SK-N-SH (cell line): ENCODE data around the gene EIF4G2. TPM values are rescaled to one million over a fixed set of nuclear protein-coding genes. Genes with fewer than 3 reads are reported as not detected.

Experiments used
- CTCF ChIA-PET: fragments of 300-600, 350-600 bp; formaldehyde crosslinking; extraction: SDS; loops from one replicate; lab custom pipeline; 2021; lab: Yijun Ruan, JAX
- POLR2A ChIA-PET: fragments of 350-600 bp; sonication (Branson Sonifier 250); formaldehyde crosslinking; extraction: SDS; loops from one replicate; lab custom pipeline; 2020; ENCODE audit warnings: antibody characterized with exemption, inconsistent platforms; lab: Yijun Ruan, JAX
- DNase-seq: peaks from one replicate; pipeline ENCODE4 v3.0.0; 2012
- H2AFZ ChIP-seq: fragments of 200-600 bp; sonication (generic); 2 replicates; pipeline ENCODE4 v1.8.1; 2016; ENCODE audit warnings: antibody characterized with exemption, mild to moderate bottlenecking, low read depth
- H3F3A ChIP-seq: fragments of 200-600 bp; sonication (generic); replicated peaks from 2 replicates; pipeline ENCODE3; 2016; ENCODE audit warnings: antibody characterized with exemption, mild to moderate bottlenecking; ENCODE audit not compliant: insufficient read depth
- H3K27ac ChIP-seq, 2 experiments: fragments of 200-500 bp in 1 of 2; fragments of 200-600 bp in 1 of 2; sonication (Bioruptor generic) in 1 of 2; sonication (generic), shearing (Covaris generic) in 1 of 2; 2 replicates each; pipeline versions ENCODE4 v1.5.1 to v1.6.1; 2014 to 2016; ENCODE audit warnings: low read depth in 2 of 2, inconsistent platforms in 1 of 2, low read length in 1 of 2, mild to moderate bottlenecking in 1 of 2, mixed read lengths in 1 of 2
- H3K27me3 ChIP-seq: fragments of 200-600 bp; sonication (generic), shearing (Covaris generic); 2 replicates; pipeline ENCODE4 v1.6.1; 2016; ENCODE audit warnings: mixed run types; ENCODE audit not compliant: insufficient read depth
- H3K36me3 ChIP-seq, 2 experiments: fragments of 200-500 bp in 1 of 2; fragments of 200-600 bp in 1 of 2; sonication (Bioruptor generic) in 1 of 2; sonication (generic) in 1 of 2; replicated peaks in 1 of 2; 2 replicates each; pipeline versions ENCODE3 to v1.5.1; 2014 to 2016; ENCODE audit warnings: low read length in 1 of 2, mild to moderate bottlenecking in 1 of 2; ENCODE audit not compliant: insufficient read depth in 2 of 2, control insufficient read depth in 1 of 2
- H3K4me1 ChIP-seq, 2 experiments: fragments of 200-500 bp in 1 of 2; fragments of 200-600 bp in 1 of 2; sonication (Bioruptor generic) in 1 of 2; sonication (generic), shearing (Covaris generic) in 1 of 2; 2 replicates each; pipeline versions ENCODE4 v1.5.1 to v1.6.1; 2014 to 2016; ENCODE audit warnings: low read depth in 1 of 2, low read length in 1 of 2, mixed run types in 1 of 2; ENCODE audit not compliant: insufficient read depth in 2 of 2, control insufficient read depth in 1 of 2
- H3K4me2 ChIP-seq: fragments of 200-600 bp; sonication (generic), shearing (Covaris generic); 2 replicates; pipeline ENCODE4 v1.6.1; 2017; ENCODE audit warnings: mixed run types
- H3K4me3 ChIP-seq, 2 experiments: fragments of 200-500 bp in 1 of 2; fragments of 200-600 bp in 1 of 2; sonication (Bioruptor generic) in 1 of 2; sonication (generic), shearing (Covaris generic) in 1 of 2; 2 replicates each; pipeline versions ENCODE4 v1.5.1 to v1.8.1; 2014 to 2016; ENCODE audit warnings: low read depth in 2 of 2, inconsistent platforms in 1 of 2, low read length in 1 of 2, mild to moderate bottlenecking in 1 of 2, mixed read lengths in 1 of 2, moderate library complexity in 1 of 2
- H3K79me2 ChIP-seq: fragments of 200-600 bp; sonication (generic); 2 replicates; pipeline ENCODE4 v1.8.1; 2017; ENCODE audit warnings: mild to moderate bottlenecking; ENCODE audit not compliant: insufficient read depth
- H3K9ac ChIP-seq: fragments of 200-600 bp; sonication (generic); 2 replicates; pipeline ENCODE4 v1.6.1; 2017; ENCODE audit warnings: mixed run types
- H3K9me2 ChIP-seq: fragments of 200-600 bp; sonication (generic); 2 replicates; pipeline ENCODE4 v1.6.1; 2017; ENCODE audit warnings: mixed run types
- H3K9me3 ChIP-seq: fragments of 200-600 bp; sonication (generic); 2 replicates; pipeline ENCODE4 v1.6.1; 2017; ENCODE audit warnings: mixed run types, mild to moderate bottlenecking, moderate library complexity
- H4K20me1 ChIP-seq: fragments of 200-600 bp; sonication (generic); 2 replicates; pipeline ENCODE4 v1.6.1; 2017; ENCODE audit warnings: mild to moderate bottlenecking, mixed run types; ENCODE audit not compliant: insufficient read depth
- CHD2 ChIP-seq: fragments of 150-350 bp; IDR thresholded peaks from 2 replicates; pipeline ENCODE4 v1.6.1; 2018; ENCODE audit warnings: low read length; ENCODE audit not compliant: partially characterized antibody
- ELF1 ChIP-seq: IDR thresholded peaks from 2 replicates; pipeline ENCODE4 v1.4.0; 2012
- EP300 ChIP-seq, 2 experiments: IDR thresholded peaks; 2 replicates each; pipeline versions ENCODE4 v1.4.0 to v1.6.1; 2012; ENCODE audit warnings: borderline replicate concordance in 1 of 2, low read depth in 1 of 2, low read length in 1 of 2
- EZH2phosphoT487 ChIP-seq: fragments of 200-600 bp; sonication (generic); IDR thresholded peaks from 2 replicates; pipeline ENCODE4 v1.6.1; 2017; ENCODE audit warnings: low read depth, mixed run types, mild to moderate bottlenecking, antibody characterized with exemption, moderate library complexity, borderline replicate concordance
- FOSL2 ChIP-seq: IDR thresholded peaks from 2 replicates; pipeline ENCODE4 v1.4.0; 2012; ENCODE audit warnings: low read depth, mild to moderate bottlenecking, moderate library complexity, borderline replicate concordance
- FOXJ3 ChIP-seq: sonication (generic); formaldehyde crosslinking; IDR thresholded peaks from 2 replicates; pipeline ENCODE4 v1.5.1; 2020; ENCODE audit warnings: mild to moderate bottlenecking, missing genetic modification reagents
- FOXM1 ChIP-seq: IDR thresholded peaks from 2 replicates; pipeline ENCODE4 v1.4.0; 2012; ENCODE audit warnings: low read depth, mild to moderate bottlenecking
- GABPA ChIP-seq: IDR thresholded peaks from 2 replicates; pipeline ENCODE4 v1.4.0; 2012; ENCODE audit warnings: low read depth, mild to moderate bottlenecking
- GATA2 ChIP-seq: sonication (generic); formaldehyde crosslinking; IDR thresholded peaks from 2 replicates; pipeline ENCODE4 v1.5.0; 2020; ENCODE audit warnings: mild to moderate bottlenecking, missing genetic modification reagents
- MEF2A ChIP-seq: IDR thresholded peaks from 2 replicates; pipeline ENCODE4 v1.4.0; 2012; ENCODE audit warnings: low read depth, borderline replicate concordance
- MXI1 ChIP-seq: IDR thresholded peaks from 2 replicates; pipeline ENCODE4 v1.6.1; 2012; ENCODE audit warnings: mild to moderate bottlenecking, low read depth, low read length, improper control_type of control experiment
- NFIC ChIP-seq: IDR thresholded peaks from 2 replicates; pipeline ENCODE4 v1.4.0; 2012; ENCODE audit warnings: borderline replicate concordance
- NRF1 ChIP-seq: IDR thresholded peaks from 2 replicates; pipeline ENCODE4 v1.6.1; 2012; ENCODE audit warnings: low read depth, mild to moderate bottlenecking, low read length
- POLR2AphosphoS5 ChIP-seq: IDR thresholded peaks from 2 replicates; pipeline ENCODE4 v1.6.1; 2012; ENCODE audit warnings: low read depth, low read length
- RAD21 ChIP-seq: IDR thresholded peaks from 2 replicates; pipeline ENCODE4 v1.6.1; 2012; ENCODE audit warnings: mild to moderate bottlenecking, low read length
- RFX5 ChIP-seq: IDR thresholded peaks from 2 replicates; pipeline ENCODE4 v1.6.1; 2012; ENCODE audit warnings: mild to moderate bottlenecking, improper control_type of control experiment, low read length
- RXRA ChIP-seq: IDR thresholded peaks from 2 replicates; pipeline ENCODE4 v1.4.0; 2012; ENCODE audit warnings: low read depth, mild to moderate bottlenecking, borderline replicate concordance
- SMC3 ChIP-seq: IDR thresholded peaks from 2 replicates; pipeline ENCODE4 v1.6.1; 2012; ENCODE audit warnings: low read depth, low read length, improper control_type of control experiment
- YY1 ChIP-seq: IDR thresholded peaks from 2 replicates; pipeline ENCODE4 v1.4.0; 2012; ENCODE audit warnings: low read depth, mild to moderate bottlenecking
- WGBS: methylation state at CpG from one replicate; pipeline ENCODE4 v1.1.6; 2017; ENCODE audit warnings: low lambda C conversion rate; 5-methylcytosine and 5-hydroxymethylcytosine counted together
- polyA plus RNA-seq, 3 experiments: library from polyadenylated mRNA; depleted of rRNA; stranded (reverse); fragments of >200 nt; gene quantifications; 2 replicates each; pipeline ENCODE4 v1.2.3, GENCODE V29; 2012
- TF ChIP-seq, protein P1 (sequence below): IDR thresholded peaks from 2 replicates; pipeline ENCODE4; 2012
- TF ChIP-seq, protein P2 (sequence below): fragments of 150-350 bp; IDR thresholded peaks from 2 replicates; pipeline ENCODE4 v1.6.1; 2016; ENCODE audit warnings: mild to moderate bottlenecking, low read depth, low read length
- TF ChIP-seq, protein P3 (sequence below): IDR thresholded peaks from 2 replicates; pipeline ENCODE4 v1.4.0; 2012; ENCODE audit warnings: low read depth, borderline replicate concordance
- TF ChIP-seq, protein P4 (sequence below): IDR thresholded peaks from 2 replicates; pipeline ENCODE4 v1.6.1; 2012; ENCODE audit warnings: mild to moderate bottlenecking, low read depth, low read length, moderate library complexity
- TF ChIP-seq, protein P5 (sequence below): fragments of 200-600 bp; sonication (generic); IDR thresholded peaks from 2 replicates; pipeline ENCODE4 v1.6.1; 2017; ENCODE audit warnings: antibody characterized with exemption, mild to moderate bottlenecking, moderate library complexity

Gene EIF4G2
- polyA plus RNA-seq, 1 of the 3 experiments (the other 2 are of a cell fraction) = 298 TPM

DNA sequence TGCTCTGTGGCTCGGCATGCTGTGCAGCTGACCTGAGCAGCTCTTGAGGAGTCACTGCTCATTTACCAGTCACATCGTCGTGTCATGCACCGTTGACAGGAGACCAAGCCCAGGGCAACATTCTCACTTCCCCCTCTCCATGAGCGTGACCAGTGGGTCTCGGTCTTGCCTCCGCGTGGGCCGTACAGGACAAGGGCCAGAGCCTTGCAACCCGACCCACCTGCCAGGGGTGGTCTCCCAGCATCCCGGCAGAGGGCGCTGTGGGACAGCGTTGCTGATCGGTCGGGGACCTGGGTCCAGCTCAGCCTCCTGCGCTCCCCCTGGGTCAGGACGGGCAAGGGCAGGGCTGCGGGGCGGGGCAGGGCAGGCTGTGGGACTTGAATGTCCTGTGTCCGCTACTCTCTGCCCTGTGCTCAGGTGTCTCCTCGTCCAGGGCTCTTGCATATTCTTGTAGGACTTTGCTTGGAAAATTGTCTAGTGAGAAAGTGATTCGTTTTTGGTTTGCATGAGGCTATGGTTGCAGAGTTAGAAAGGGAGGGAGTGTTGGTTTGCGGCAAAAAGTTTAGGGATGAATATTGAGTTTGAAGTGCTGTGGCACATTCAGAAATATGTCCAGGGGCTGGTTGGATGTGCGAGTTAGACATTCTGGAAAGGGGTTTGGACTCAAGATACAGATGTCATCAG is 16.2 kb downstream of the EIF4G2 start:
- H4K20me1 ChIP-seq = peaks cover 6% of the 10 kb centered on the region; the same call in 1 of the 2 replicates
- 34% methylated on average over 18 of the region's 24 CpGs for WGBS
- no peaks in the 10 kb centered on the region for H3K27me3 ChIP-seq
- peaks cover 31% of the 10 kb centered on the region for H3F3A ChIP-seq
- DNase-seq = peak; percentile 90
- peaks cover 15 to 16% of the 10 kb centered on the region in 2 experiments for H3K36me3 ChIP-seq
- H3K79me2 ChIP-seq = no peaks in the 10 kb centered on the region
- H3K4me2 ChIP-seq = no peak overlapping the region; the same call in 1 of the 2 replicates
- H3K4me1 ChIP-seq = no peaks in the 10 kb centered on the region; a peak in 1 of 4 replicates
- no peaks in the 10 kb centered on the region for H3K9me2 ChIP-seq
- H2AFZ ChIP-seq = no peak overlapping the region
- no peak overlapping the region for H3K27ac ChIP-seq
- no peaks in the 10 kb centered on the region for H3K9me3 ChIP-seq
- ChIA-PET CTCF (interaction anchor here (0.6 to 9.0 kb wide), 50 partner anchors 9 to 995 kb away, joined by 3 to 99 read pairs (median 6); partner anchors contain the start of genes EIF4G2 and ZBED5), POLR2A (interaction anchor here (1.0 to 2.4 kb wide), 6 partner anchors 8 to 65 kb away, joined by 3 to 30 read pairs (median 5); partner anchors contain the start of genes EIF4G2 and ZBED5)
- H3K4me3 ChIP-seq = peak overlapping the region in 1 of 2 experiments; percentile 43; a peak in 1 of 4 replicates
- no peak overlapping the region for H3K9ac ChIP-seq
- TF ChIP-seq, protein P1, sequence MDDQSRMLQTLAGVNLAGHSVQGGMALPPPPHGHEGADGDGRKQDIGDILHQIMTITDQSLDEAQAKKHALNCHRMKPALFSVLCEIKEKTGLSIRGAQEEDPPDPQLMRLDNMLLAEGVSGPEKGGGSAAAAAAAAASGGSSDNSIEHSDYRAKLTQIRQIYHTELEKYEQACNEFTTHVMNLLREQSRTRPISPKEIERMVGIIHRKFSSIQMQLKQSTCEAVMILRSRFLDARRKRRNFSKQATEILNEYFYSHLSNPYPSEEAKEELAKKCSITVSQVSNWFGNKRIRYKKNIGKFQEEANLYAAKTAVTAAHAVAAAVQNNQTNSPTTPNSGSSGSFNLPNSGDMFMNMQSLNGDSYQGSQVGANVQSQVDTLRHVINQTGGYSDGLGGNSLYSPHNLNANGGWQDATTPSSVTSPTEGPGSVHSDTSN = no peak
- TF ChIP-seq EZH2phosphoT487 (no peak), CHD2 (no peak), MEF2A (no peak), FOXM1 (no peak), FOSL2 (no peak), RXRA (no peak), GABPA (no peak), ELF1 (no peak), NRF1 (no peak), MXI1 (no peak), EP300 (IDR thresholded peaks at IDR 0.05; ENCODE audit: borderline replicate concordance in 1 of 2, low read depth in 1 of 2, low read length in 1 of 2) (no peak), FOXJ3 (no peak), RAD21 (peak; percentile 87), YY1 (no peak), RFX5 (no peak), GATA2 (CRISPR knock-in tag) (no peak), SMC3 (peak; percentile 88), NFIC (no peak), POLR2AphosphoS5 (no peak)
- TF ChIP-seq, protein P2, sequence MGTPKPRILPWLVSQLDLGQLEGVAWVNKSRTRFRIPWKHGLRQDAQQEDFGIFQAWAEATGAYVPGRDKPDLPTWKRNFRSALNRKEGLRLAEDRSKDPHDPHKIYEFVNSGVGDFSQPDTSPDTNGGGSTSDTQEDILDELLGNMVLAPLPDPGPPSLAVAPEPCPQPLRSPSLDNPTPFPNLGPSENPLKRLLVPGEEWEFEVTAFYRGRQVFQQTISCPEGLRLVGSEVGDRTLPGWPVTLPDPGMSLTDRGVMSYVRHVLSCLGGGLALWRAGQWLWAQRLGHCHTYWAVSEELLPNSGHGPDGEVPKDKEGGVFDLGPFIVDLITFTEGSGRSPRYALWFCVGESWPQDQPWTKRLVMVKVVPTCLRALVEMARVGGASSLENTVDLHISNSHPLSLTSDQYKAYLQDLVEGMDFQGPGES = no peak
- TF ChIP-seq, protein P3, sequence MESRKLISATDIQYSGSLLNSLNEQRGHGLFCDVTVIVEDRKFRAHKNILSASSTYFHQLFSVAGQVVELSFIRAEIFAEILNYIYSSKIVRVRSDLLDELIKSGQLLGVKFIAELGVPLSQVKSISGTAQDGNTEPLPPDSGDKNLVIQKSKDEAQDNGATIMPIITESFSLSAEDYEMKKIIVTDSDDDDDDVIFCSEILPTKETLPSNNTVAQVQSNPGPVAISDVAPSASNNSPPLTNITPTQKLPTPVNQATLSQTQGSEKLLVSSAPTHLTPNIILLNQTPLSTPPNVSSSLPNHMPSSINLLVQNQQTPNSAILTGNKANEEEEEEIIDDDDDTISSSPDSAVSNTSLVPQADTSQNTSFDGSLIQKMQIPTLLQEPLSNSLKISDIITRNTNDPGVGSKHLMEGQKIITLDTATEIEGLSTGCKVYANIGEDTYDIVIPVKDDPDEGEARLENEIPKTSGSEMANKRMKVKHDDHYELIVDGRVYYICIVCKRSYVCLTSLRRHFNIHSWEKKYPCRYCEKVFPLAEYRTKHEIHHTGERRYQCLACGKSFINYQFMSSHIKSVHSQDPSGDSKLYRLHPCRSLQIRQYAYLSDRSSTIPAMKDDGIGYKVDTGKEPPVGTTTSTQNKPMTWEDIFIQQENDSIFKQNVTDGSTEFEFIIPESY = no peak
- TF ChIP-seq, protein P4, sequence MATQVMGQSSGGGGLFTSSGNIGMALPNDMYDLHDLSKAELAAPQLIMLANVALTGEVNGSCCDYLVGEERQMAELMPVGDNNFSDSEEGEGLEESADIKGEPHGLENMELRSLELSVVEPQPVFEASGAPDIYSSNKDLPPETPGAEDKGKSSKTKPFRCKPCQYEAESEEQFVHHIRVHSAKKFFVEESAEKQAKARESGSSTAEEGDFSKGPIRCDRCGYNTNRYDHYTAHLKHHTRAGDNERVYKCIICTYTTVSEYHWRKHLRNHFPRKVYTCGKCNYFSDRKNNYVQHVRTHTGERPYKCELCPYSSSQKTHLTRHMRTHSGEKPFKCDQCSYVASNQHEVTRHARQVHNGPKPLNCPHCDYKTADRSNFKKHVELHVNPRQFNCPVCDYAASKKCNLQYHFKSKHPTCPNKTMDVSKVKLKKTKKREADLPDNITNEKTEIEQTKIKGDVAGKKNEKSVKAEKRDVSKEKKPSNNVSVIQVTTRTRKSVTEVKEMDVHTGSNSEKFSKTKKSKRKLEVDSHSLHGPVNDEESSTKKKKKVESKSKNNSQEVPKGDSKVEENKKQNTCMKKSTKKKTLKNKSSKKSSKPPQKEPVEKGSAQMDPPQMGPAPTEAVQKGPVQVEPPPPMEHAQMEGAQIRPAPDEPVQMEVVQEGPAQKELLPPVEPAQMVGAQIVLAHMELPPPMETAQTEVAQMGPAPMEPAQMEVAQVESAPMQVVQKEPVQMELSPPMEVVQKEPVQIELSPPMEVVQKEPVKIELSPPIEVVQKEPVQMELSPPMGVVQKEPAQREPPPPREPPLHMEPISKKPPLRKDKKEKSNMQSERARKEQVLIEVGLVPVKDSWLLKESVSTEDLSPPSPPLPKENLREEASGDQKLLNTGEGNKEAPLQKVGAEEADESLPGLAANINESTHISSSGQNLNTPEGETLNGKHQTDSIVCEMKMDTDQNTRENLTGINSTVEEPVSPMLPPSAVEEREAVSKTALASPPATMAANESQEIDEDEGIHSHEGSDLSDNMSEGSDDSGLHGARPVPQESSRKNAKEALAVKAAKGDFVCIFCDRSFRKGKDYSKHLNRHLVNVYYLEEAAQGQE = no peak
- TF ChIP-seq, protein P5, sequence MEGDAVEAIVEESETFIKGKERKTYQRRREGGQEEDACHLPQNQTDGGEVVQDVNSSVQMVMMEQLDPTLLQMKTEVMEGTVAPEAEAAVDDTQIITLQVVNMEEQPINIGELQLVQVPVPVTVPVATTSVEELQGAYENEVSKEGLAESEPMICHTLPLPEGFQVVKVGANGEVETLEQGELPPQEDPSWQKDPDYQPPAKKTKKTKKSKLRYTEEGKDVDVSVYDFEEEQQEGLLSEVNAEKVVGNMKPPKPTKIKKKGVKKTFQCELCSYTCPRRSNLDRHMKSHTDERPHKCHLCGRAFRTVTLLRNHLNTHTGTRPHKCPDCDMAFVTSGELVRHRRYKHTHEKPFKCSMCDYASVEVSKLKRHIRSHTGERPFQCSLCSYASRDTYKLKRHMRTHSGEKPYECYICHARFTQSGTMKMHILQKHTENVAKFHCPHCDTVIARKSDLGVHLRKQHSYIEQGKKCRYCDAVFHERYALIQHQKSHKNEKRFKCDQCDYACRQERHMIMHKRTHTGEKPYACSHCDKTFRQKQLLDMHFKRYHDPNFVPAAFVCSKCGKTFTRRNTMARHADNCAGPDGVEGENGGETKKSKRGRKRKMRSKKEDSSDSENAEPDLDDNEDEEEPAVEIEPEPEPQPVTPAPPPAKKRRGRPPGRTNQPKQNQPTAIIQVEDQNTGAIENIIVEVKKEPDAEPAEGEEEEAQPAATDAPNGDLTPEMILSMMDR = peak; percentile 85
